Mesenteric fat pad (tissue), 1 donor: ENCODE measurements around the gene TCF12. TPM values are rescaled to one million over a fixed set of nuclear protein-coding genes. Genes with fewer than 3 reads are reported as not detected.
"Not testable (repeated sequence)": the region's sequence is repeated elsewhere in the genome, so short reads cannot be mapped to it uniquely, and the experiment has no call there.

Experiments
- DNase-seq: peaks from one replicate; pipeline ENCODE4 v3.0.0-alpha.2; 2020; ENCODE audit warnings: low spot score
- total RNA-seq: library from RNA; stranded (reverse); fragmentation: NEBNext Ultra II Directional; extraction: Animal tissue kit (Norgen Biotek cat#: 25700); gene quantifications from one replicate; pipeline ENCODE4 v1.2.1, GENCODE V29; 2021
- donor health status: DM: yes; HTN: yes; CAD: no.

TCF12 gene
- total RNA-seq, 1 donor from 2014 or later, result 103 TPM

DNA sequence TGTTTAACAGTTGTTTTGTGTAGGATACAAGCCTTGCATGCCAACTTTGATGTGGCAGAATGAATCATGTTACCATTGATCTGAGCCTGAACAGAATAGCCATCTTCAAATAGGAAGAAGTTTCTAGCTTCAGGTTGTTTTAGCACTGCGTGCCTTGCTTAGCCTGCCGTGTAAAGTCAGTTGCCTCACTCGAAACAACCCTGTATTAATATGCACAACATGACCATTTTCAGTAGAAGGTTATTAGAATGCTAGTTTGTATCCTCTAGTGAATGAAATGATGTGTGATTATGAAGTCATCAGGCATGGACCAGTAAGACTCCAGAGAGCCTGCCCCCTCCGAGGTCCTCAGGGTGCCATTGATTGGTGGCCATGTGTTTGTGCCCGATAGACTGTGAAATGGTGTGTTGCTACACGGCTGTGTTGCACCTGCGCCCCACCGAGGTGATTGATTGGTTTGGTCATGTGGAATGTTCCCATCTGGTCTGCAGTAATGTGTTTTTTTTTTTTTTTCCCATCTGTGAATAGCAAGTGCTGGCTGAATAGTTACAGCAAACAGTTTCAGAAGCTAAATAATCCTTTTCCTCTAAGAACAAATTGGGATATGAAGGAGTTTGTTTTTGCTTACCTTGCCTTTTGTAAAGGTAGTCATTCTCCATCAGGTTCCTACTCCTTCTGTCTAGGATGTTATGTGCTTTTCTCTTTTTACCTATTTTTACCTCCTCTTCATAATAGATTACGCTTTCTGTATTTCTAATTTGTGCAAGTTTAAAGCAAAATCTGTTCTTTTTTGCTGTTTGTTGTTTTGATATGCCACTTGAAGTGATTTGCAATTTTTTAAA lies 214.9 kb downstream of the TCF12 start:
- no peak for DNase-seq

DNA sequence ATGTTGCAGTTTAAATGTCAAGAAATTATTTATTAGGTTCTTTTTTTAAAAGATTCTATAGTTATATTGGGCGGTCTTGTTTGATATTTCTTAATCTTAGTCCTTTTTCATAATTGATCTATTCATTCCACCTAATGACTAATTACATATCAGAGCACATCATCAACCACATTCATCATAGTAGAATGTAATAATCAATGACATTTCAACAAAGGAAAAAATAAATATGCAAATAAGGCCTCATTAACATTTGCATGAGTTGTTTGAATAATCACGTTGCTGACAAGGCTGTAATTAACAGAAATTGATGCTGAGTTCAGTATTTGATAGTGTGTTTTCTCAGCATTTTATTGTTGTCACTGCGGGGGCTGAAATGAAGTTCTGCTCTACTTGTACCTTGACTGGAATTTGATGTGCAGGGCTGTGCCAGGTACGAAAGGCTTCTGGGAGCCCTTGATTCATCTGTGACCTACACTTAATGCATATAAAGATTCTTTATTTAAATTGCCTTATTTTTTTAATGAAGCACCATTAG lies 215.7 kb downstream of the TCF12 start:
- DNase-seq, result no peak

DNA sequence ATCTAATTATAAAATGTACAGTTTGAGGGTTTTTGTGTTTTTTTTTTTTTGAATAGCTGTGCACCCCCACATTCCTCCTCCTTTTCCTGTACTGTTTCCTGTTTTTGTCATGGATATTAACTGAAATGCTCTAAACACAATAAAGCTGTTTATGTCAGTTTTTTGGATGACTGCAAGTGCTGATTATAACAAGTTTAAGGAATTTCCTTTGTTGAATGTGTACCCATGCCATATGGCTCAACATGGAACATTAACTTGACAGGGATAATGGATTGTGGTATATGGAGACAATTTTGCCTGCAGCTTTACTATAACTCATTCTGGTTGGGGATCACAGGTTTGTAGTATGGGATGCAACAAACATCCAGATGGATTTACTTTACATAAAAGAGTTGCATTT lies 216.4 kb downstream of the TCF12 start:
- DNase-seq, result no peak

DNA sequence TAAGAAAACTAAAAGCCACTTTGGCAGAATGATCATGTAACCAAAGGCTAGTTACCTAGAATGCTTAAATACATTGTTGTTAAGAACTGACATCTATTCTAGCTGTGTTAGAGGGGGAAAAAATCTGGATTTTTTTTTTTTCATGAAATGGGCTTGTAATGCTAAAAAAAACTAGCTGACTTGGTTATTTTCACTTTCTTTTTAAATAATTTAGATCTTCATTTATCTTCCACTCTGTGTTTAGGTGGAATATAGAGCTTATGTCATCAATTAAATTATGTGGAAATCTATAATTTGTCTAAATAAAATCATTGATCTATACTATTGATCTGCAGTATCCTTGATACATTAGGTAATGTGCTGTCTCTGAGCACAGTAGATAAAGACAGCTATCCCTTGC lies 217.4 kb downstream of the TCF12 start:
- DNase-seq, result no peak

DNA sequence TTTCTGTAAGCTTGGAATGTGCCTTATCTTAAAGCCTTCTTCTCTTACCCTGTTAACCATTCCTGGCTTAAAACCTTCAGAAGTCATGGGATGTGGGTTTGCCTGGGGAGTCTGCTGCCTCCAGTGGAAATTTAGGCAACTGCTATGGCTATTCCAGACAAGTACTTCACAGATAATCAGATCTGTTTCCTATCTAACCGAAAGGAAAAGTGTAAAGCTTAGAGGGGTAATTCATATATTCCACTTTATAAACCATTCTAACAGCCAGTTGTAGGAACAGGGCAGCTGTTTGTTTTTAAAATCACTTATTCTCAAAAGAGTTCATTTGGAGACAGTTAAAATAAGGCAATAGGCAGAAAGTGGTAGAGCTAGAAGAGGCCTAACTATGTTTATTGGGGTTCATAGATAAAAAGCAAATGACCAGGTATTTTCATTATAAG lies 219.9 kb downstream of the TCF12 start:
- DNase-seq, result no peak

DNA sequence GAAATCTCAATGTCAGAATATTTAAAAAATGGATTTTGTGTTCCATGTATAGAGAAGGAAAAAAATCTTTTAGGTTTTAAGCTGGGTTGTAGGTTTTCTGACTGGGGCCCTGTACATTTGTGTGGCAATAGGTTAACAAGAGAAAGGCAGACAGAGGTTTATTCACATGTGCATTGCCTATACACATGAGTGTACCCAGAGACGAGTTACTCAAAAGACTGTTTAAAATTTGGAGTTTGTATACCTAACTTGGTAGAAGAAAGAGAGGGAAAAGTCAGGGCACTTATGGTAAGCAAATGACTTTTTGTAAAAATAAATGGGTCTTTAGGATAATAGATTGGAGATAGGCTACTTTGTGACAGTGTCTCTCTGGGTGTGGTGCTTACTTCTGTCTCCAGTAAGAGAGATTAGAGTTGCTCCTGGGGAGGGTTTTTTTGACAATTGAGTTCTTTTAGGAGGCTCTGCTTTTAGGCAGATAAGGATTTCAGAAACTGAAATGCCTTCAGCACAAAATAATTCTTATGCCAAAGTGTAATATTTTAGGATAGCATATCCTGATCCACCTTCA lies 225.2 kb downstream of the TCF12 start:
- DNase-seq, result no peak

DNA sequence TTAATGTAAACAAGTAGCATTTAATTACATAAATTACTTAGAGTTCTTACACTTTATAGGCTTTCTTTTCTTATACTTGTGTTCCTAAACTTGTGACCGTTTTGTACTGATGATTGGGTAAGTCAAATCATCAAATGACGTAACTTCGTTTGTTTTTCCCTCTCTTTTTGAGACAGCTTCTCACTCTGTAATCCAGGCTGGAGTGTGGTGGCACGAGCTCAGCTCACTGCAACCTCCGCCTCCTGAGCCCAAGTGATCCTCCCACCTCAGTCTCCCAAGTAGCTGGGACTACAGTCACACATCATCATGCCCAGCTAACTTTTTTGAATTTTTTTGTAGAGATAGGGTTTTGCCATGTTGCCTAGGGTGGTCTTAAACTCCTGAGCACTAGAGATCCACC lies 226.0 kb downstream of the TCF12 start:
- DNase-seq, result no peak

DNA sequence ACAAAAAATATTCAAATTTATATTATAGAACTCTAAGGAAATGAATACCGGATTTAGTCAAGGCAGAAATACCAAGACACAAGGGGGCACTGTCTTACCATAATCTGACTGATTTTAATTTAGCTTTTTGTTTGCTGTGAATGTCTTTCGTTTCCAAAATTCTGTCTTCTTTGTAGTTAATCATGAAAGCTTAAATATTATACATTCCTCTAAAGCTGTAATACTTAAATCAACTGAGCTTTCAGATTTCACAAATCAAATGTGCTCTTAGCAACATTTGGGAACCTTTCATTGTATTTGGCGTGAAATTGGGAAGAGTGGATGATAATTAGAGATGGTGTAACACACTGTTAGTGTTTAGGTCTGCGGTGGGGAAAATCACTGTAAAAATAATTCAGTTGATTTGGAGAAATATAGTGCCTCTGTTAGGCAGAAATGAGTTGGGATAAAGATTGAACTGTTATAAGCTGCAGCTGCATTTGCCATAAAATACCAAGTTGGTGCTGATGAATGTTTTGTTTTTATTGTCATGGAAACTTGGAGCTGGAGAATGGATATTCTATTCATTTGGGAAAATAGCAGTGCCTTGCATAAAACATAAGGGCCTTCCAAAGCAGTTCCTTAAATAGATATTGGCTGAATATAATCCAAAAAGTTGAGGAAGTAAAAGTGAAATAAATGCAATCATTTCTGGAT lies 228.2 kb downstream of the TCF12 start:
- DNase-seq, result no peak

DNA sequence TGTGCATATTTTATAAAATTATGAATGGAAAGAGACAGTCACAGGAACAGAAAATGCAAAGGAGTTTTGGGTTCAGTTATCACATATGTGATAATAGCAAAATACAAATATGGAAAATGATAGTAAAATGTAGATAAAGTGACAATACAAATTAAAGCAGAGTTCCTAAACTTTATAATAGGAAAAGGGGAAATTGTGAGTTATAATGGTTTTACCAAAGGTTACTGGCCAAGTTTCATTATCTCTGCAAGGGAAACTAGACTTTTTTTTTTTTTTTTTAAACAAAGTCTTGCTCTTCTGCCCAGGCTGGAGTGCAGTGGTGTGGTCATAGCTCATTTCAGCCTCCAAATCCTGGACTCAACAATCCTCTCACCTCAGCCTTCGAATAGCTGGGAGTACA lies 229.2 kb downstream of the TCF12 start:
- no peak for DNase-seq

DNA sequence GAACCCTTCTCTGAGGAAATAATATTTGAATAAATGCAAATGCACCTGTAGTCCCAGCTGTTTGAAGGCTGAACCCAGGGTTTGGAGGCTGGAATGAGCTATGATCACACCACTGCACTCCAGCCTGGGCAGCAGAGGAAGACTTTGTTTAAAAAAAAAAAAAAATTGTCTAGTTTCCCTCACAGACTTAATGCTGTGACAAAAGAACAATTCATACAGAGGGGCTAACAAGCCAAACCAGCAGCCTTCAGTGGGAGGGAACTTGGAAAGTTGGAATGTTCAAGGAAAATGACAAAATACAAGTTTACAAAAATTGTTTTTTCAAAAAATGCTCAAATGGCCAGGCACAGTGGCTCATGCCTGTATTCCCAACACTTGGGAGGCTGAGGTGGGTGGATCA lies 229.8 kb downstream of the TCF12 start:
- DNase-seq, result no peak

DNA sequence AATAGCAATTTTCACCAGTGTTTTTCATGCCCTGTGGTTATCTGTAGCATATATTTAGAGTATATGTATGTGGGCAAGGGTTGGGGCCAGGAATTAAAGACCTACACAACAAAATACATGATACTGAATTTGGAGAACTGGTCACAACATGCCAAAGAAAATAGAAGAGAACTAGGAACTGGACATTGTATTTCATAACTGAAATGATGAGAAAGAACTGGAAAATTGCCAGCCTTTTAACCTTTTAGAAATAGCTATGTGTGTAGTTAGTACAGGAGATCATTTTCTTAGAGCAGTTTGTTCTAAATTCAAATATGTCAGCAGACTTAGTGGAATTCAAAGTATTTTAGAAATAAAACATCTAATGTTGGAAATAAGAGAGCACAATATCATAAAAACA lies 230.8 kb downstream of the TCF12 start:
- no peak for DNase-seq

DNA sequence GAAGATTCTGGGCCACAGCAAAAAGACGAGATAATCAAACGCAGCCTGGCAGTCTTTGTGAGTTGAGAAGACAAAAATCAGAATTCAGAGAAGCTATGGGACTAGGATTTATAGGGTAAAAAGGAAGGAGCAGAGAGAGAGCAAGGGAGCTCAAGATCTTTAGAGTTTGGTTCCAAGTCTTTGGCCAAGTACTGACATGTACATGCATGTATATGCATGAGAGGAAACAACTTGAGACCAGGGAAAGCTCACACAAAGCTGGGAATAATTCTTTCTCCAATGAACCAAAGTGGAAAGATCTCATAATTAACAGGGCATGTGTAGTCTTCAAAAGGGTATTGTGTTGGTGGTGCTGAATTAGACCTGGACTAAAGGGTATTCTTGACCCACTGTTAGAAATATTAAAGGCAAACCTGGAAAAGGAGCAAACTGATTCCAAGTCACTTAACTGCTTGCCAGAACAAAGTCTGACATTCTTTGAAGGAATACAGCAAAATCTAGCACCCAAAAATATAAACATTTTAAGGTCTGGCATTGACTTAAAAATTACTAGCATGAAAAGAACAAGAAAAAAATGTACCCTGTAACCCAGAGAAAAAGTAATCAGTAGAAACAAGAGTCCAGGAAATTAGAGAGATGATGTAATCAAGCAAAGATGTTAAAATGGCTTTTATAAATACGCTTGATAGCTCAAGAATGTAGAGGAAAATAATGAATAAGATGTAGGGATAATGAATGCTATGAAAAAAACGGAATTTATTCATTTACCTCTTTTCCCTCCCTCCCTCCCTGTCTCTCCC lies 231.8 kb downstream of the TCF12 start:
- DNase-seq, result no peak

DNA sequence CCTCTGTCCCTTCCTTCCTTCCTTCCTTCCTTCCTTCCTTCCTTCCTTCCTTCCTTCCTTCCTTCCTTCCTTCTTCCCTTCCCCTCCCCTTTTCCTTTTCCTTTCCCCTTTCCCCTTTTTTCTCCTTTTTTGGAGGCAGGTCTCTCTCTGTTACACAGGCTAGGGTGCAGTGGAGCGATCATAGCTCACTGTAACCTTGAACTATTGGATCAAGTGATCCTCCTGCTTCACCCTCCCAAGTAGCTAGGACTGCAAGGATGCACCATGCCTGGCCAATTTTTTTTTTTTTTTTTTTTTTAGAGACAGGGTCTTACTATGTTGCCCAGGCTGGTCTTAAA lies 232.4 kb downstream of the TCF12 start:
- not testable (repeated sequence) for DNase-seq

DNA sequence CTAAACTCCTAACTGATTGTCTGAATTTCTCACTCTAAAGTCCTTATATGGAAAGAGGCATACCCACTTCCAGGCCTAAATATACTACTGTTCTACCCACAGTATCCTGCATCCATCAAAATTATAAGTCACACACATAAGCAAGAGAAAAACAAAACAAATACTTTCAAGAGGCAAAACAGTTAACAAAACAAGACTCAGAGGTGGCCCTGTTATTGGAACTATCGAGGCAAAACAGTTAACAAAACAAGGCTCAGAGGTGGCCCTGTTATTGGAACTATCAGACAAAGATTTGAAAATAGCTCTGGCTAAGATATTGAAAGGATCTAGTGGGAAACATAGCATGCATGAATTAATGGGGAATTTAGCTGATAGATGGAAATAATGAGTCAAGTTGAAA lies 233.7 kb downstream of the TCF12 start:
- DNase-seq, result no peak

DNA sequence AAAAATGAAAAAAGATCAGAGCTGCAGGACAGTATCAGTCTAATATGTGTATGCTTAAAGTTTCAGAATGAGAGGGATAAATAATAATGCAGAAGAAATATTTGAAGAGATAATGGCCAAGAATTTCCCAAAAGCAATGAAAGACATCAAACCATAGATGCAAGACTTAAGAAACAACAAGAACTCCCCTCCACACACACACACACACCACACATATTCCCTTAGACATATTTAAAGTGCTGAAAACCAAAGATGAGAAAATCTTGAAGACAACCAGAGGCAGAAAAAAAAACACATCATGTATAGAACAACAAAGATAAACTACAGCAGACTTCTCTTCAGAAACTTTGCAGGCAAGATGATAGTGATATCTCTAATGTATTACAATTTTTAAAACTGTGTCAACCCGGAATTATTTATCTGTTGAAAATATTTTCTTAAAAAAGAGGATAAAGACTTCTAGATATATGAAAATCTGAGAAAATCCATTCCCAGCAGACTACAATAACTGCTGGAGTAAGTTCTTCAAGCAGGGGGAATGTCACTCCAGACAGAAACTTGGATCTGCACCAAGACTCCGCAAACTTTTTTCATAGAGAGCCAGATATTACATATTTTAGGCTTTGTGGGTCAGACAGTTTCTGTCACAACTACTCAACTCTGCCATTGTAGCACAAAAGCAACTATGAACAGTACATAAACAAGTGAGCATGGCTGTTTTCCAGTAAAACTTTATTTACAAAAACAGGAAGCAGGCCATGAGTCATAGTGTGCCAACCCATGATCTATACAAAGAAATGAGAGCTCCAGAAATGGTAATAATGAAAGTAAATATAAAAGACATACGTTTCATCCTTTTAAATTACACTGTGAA lies 234.5 kb downstream of the TCF12 start:
- DNase-seq, result no peak

DNA sequence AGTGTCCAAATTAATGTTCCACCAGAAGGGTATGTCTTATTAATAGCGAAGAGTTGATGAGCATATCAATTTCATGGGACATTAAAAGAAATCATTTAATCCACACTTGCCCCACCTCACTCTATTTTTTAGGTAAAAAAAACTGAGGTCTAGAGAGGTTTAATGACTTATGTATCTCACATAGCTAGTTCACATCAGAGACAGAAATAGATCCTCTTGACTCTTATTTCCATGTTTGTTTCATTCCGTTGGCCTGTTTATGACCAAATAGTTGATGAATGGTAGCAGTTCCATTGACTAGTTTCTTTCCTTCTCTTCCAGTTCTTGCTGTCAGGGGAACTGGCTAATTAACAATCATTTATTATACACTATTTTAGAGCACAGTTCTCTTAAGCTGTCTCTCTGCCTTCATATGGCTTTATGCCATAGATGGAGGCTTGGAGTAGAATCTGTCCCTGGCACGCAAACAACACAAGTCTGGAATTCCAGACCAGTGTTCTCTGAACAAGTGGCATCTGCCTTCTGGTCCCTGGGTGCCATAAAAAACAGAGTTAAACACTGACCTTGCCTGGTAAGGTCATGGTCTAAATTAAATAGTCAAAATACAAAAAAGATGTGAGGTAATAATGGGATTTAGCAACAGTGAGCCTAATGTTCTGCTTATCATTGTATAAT lies 237.9 kb downstream of the TCF12 start:
- DNase-seq, result no peak

DNA sequence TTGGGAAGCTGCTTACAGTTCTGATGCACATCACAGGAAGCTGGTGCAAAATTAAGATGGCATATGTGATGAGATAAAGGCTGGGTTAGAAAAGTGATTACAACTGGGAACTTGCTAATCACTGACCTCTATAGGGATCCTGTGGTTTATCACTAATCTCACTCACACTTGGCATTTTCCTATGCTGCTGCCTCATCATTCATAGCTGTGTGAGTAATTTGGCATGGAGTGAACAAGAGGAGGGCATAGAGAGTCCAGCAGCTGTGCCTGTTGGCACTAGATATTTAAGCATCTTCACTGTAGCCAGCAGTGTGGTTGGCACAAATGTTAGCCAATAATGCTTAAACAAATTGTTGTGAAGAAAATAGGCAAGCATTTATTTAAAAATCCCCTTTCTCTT lies 240.1 kb downstream of the TCF12 start:
- no peak for DNase-seq

DNA sequence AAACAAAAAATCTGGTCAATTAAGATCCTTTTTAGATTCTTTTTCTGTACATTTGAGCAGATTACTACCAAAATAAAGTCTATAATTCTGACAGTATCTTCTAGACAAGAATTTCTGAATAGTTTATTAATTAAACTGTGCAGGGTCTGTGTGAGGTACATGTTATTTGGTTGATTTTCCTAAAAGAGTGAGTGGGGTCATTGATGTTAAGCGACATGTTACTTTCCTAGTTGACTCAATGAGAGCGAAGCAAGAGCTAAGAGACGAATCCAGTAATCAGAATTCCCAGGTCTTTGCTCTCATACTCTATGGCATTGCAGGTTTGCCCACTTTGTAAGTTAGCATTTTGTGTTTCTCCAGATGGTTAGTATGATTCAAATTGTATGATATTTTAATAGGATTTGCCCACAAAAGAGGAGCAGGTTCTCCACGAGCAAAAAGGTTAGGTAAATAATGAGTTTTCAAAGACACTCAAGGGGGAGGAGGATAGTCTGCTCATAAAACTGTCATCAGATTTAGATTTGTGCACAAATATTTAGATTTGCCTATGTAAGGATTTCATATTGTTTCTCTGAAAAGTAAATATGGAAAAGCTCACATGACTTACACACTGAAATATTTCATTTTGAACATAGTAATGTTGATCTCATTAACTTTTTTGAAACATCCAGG lies 240.7 kb downstream of the TCF12 start:
- no peak for DNase-seq

DNA sequence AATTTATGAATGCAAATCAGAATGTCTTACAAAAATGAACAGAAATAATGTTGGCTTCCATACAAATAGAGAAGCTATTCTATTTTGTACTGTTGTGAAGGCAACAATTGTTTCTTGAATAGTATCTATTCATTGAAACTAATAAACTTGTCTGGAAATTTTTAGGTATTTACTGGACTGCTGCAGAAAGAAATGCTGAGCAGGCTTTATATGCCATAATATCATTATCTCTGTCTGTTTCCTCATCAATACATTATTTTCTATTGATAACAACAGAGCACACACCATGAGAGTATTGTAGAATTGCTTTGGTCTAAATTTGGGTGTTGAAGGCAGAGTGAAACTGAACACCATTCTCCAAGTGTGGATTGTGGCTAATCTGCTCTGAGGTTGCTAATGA lies 241.3 kb downstream of the TCF12 start:
- DNase-seq, result no peak
